HuH-7.5 (cell line): ENCODE data around the gene ANKRA2.
A peak's percentile ranks its signal among the peaks of the same experiment; 100 is the strongest.

Source experiments
- DNase-seq: peaks from one replicate; pipeline ENCODE4 v3.0.0; 2011; ENCODE audit warnings: low spot score

The ANKRA2 gene

GRCh38 chr5:73565139-73565968 lies at the start of gene ANKRA2, which contains the start of gene UTP15:
ANKRA2 (minus strand) TSS chr5:73565639; CDS start chr5:73562881, 2,758 bp downstream.
UTP15 (plus strand) TSS chr5:73565743; CDS start chr5:73567345, 1,602 bp downstream.
- peak; percentile 50 for DNase-seq

GRCh38 chr5:73615085-73615484 lies 49.6 kb upstream of the ANKRA2 start:
- DNase-seq = no peak

GRCh38 chr5:73612799-73613198 lies 47.4 kb upstream of the ANKRA2 start:
- DNase-seq = no peak

GRCh38 chr5:73607228-73607627 lies 41.8 kb upstream of the ANKRA2 start:
- no peak for DNase-seq

GRCh38 chr5:73606206-73606753 lies 40.8 kb upstream of the ANKRA2 start:
- DNase-seq = no peak

GRCh38 chr5:73605223-73606087 lies 40.0 kb upstream of the ANKRA2 start:
- DNase-seq = no peak

- no peak for DNase-seq
Measured at GRCh38 chr5:73603998-73604397, 38.6 kb upstream of the ANKRA2 start.

- no peak for DNase-seq
Measured at GRCh38 chr5:73599380-73599779, 33.9 kb upstream of the ANKRA2 start.

- DNase-seq = no peak
Measured at GRCh38 chr5:73596705-73597328, 31.4 kb upstream of the ANKRA2 start.

GRCh38 chr5:73592551-73592950 lies 27.1 kb upstream of the ANKRA2 start:
- no peak for DNase-seq

GRCh38 chr5:73591698-73592501 lies 26.5 kb upstream of the ANKRA2 start:
- no peak for DNase-seq

- DNase-seq = peak; percentile 29
Measured at GRCh38 chr5:73591102-73591695, 25.8 kb upstream of the ANKRA2 start.

GRCh38 chr5:73587923-73588322 lies 22.5 kb upstream of the ANKRA2 start:
- no peak for DNase-seq

- no peak for DNase-seq
Measured at GRCh38 chr5:73582285-73583145, 17.1 kb upstream of the ANKRA2 start.

GRCh38 chr5:73565969-73566547 lies 619 bp upstream of the ANKRA2 start:
- DNase-seq = no peak

- DNase-seq = no peak
Measured at GRCh38 chr5:73564675-73565074, 764 bp downstream of the ANKRA2 start.

GRCh38 chr5:73564018-73564417 lies 1.4 kb downstream of the ANKRA2 start:
- no peak for DNase-seq

- no peak for DNase-seq
Measured at GRCh38 chr5:73558950-73559349, 6.5 kb downstream of the ANKRA2 start.

GRCh38 chr5:73552642-73553041 lies 12.8 kb downstream of the ANKRA2 start:
- no peak for DNase-seq

- DNase-seq = no peak
Measured at GRCh38 chr5:73550016-73550415, 15.4 kb downstream of the ANKRA2 start.
